Muscle layer of duodenum (tissue), 2 donors: ENCODE measurements around the gene RGS7.

ENCODE experiments used
- H3K27ac ChIP-seq: one replicate; pipeline ENCODE4 v1.7.0; 2013; ENCODE audit warnings: mild to moderate bottlenecking, low read length
- H3K27me3 ChIP-seq: one replicate; pipeline ENCODE4 v1.7.0; 2013; ENCODE audit warnings: low read depth, mild to moderate bottlenecking, control low read depth, low read length
- H3K36me3 ChIP-seq, 2 donors: one replicate each; pipeline ENCODE4 v1.7.0; 2013; ENCODE audit warnings: low read length in 2 of 2, control low read depth in 1 of 2, mild to moderate bottlenecking in 1 of 2; ENCODE audit not compliant: insufficient read depth in 2 of 2, control insufficient read depth in 1 of 2
- H3K4me1 ChIP-seq, 2 donors: one replicate each; pipeline ENCODE4 v1.7.0; 2013; ENCODE audit warnings: low read length in 2 of 2, mild to moderate bottlenecking in 2 of 2, control low read depth in 1 of 2, moderate library complexity in 1 of 2; ENCODE audit not compliant: insufficient read depth in 2 of 2, control insufficient read depth in 1 of 2
- H3K4me3 ChIP-seq, 2 donors: one replicate each; pipeline ENCODE4 v1.7.0; 2013; ENCODE audit warnings: low read length in 2 of 2, low read depth in 1 of 2, mild to moderate bottlenecking in 1 of 2
- H3K9me3 ChIP-seq, 2 donors: one replicate each; pipeline ENCODE4 v1.7.0; 2013; ENCODE audit warnings: low read length in 2 of 2, control low read depth in 1 of 2, mild to moderate bottlenecking in 1 of 2; ENCODE audit not compliant: control insufficient read depth in 1 of 2
- donor health status: healthy.

Gene RGS7

GRCh38 chr1:241131636-241132194 is 225.3 kb downstream of the RGS7 start:
- H3K27ac ChIP-seq, result no peak overlapping the region
- H3K4me3 ChIP-seq, result no peak overlapping the region
- no peaks in the 10 kb centered on the region for H3K27me3 ChIP-seq
- H3K4me1 ChIP-seq, result no peaks in the 10 kb centered on the region
- no peaks in the 10 kb centered on the region for H3K9me3 ChIP-seq
- H3K36me3 ChIP-seq, result no peaks in the 10 kb centered on the region

GRCh38 chr1:241130881-241131280 is 226.1 kb downstream of the RGS7 start:
- Histone ChIP-seq H3K4me1 (no peaks in the 10 kb centered on the region), H3K4me3 (no peak overlapping the region), H3K27me3 (no peaks in the 10 kb centered on the region), H3K9me3 (no peaks in the 10 kb centered on the region), H3K27ac (no peak overlapping the region), H3K36me3 (no peaks in the 10 kb centered on the region)

DNA sequence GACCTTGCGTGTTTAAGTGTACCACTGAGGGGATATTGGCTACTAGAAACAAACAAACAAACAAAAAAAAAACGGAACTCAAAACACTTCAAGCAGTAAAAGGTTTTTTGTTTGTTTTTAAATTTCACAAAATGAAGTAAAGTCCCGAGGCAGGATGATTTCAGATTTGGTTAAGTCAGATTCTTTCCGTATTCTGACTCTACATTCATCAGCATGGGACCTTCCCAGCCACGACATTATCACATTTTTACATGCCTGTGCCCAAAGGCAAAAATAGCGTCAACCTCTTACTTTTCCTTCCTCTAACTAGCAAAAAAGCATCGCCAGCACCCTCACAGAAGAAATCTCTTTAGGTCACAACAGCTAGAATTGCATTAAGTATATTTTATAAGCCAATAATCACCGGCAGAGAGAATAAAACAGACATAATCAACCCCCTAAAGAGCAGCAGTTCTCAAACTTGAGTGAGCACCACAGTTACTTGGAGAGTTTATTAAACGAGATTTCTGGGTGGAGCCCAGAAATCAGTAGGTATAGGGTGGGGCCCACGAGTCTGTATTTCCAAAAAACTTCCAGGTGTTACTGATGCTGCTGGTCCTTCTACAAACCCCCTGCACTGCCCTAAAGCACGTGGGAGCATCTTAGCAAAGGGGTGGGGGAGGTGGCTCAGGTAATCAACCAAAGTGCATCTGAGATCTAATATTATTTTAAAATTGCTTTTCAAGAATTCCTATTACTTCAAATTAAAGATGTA is 227.6 kb downstream of the RGS7 start:
- Histone ChIP-seq H3K4me3 (no peak overlapping the region), H3K27me3 (no peaks in the 10 kb centered on the region), H3K9me3 (no peaks in the 10 kb centered on the region), H3K27ac (no peak overlapping the region), H3K36me3 (no peaks in the 10 kb centered on the region), H3K4me1 (no peaks in the 10 kb centered on the region)

- H3K4me1 ChIP-seq, result no peaks in the 10 kb centered on the region
- no peaks in the 10 kb centered on the region for H3K36me3 ChIP-seq
- no peak overlapping the region for H3K27ac ChIP-seq
- H3K4me3 ChIP-seq, result no peak overlapping the region
- no peaks in the 10 kb centered on the region for H3K27me3 ChIP-seq
- H3K9me3 ChIP-seq, result no peaks in the 10 kb centered on the region
Observed at GRCh38 chr1:241125286-241125685, 231.7 kb downstream of the RGS7 start.

GRCh38 chr1:241118049-241118448 is 239.0 kb downstream of the RGS7 start:
- Histone ChIP-seq H3K27me3 (no peaks in the 10 kb centered on the region), H3K9me3 (no peaks in the 10 kb centered on the region), H3K27ac (no peak overlapping the region), H3K4me1 (no peaks in the 10 kb centered on the region), H3K36me3 (no peaks in the 10 kb centered on the region), H3K4me3 (no peak overlapping the region)

GRCh38 chr1:241115784-241116183 is 241.2 kb downstream of the RGS7 start:
- H3K4me3 ChIP-seq, result no peak overlapping the region
- H3K4me1 ChIP-seq, result no peaks in the 10 kb centered on the region
- no peaks in the 10 kb centered on the region for H3K9me3 ChIP-seq
- H3K27ac ChIP-seq, result no peak overlapping the region
- no peaks in the 10 kb centered on the region for H3K27me3 ChIP-seq
- H3K36me3 ChIP-seq, result no peaks in the 10 kb centered on the region

GRCh38 chr1:241114699-241115233 is 242.2 kb downstream of the RGS7 start:
- Histone ChIP-seq H3K27me3 (no peaks in the 10 kb centered on the region), H3K4me1 (no peaks in the 10 kb centered on the region), H3K27ac (no peak overlapping the region), H3K9me3 (no peaks in the 10 kb centered on the region), H3K4me3 (no peak overlapping the region), H3K36me3 (no peaks in the 10 kb centered on the region)

- no peaks in the 10 kb centered on the region for H3K27me3 ChIP-seq
- H3K4me3 ChIP-seq, result no peak overlapping the region
- H3K4me1 ChIP-seq, result no peaks in the 10 kb centered on the region
- no peaks in the 10 kb centered on the region for H3K9me3 ChIP-seq
- H3K36me3 ChIP-seq, result no peaks in the 10 kb centered on the region
- no peak overlapping the region for H3K27ac ChIP-seq
Observed at GRCh38 chr1:241113557-241113956, 243.4 kb downstream of the RGS7 start.

- no peak overlapping the region for H3K27ac ChIP-seq
- no peak overlapping the region for H3K4me3 ChIP-seq
- no peaks in the 10 kb centered on the region for H3K9me3 ChIP-seq
- H3K36me3 ChIP-seq, result no peaks in the 10 kb centered on the region
- no peaks in the 10 kb centered on the region for H3K27me3 ChIP-seq
- H3K4me1 ChIP-seq, result no peaks in the 10 kb centered on the region
Observed at GRCh38 chr1:241109039-241109438, 248.0 kb downstream of the RGS7 start.

DNA sequence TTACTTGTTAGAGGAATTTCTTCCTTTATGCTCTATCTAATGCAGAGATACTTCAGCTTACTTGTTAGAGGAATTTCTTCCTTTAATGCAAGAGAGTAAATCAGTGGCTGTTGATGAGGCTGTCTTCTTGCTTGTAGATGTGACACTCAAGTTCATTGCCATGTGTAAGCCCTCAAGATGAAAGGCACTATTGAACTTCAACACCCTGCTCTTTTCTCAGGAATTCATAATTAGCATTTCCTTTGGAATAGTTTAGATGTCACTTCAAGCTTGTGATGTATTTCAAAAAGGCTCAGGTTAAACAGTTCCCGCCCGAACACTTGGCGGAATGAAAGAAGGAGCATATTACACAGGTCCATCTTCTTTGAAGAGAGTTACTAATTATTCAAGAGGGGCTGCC is 251.9 kb downstream of the RGS7 start:
- Histone ChIP-seq H3K36me3 (no peaks in the 10 kb centered on the region), H3K27ac (no peak overlapping the region), H3K27me3 (no peaks in the 10 kb centered on the region), H3K4me3 (no peak overlapping the region), H3K4me1 (no peaks in the 10 kb centered on the region), H3K9me3 (no peaks in the 10 kb centered on the region)

DNA sequence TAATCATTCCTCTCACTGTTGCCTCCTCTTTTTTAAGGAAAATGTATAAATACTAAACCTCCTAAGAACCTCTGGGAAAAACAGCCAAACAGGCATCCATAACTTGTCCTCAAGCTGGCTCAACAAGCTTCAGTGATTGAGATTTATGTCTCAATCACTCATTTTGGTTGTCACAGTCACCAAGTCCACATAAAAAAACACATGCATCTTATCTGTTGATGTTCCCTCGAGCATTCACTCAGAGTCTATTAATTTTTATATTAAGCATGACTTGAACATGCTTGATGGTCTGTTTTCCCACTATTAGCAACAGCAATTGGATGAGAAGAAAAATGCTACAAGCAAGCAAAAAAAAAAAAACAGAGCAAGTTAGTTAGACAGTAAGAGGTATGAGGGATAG is 254.3 kb downstream of the RGS7 start:
- Histone ChIP-seq H3K9me3 (no peaks in the 10 kb centered on the region), H3K36me3 (no peaks in the 10 kb centered on the region), H3K27me3 (no peaks in the 10 kb centered on the region), H3K27ac (no peak overlapping the region), H3K4me3 (no peak overlapping the region), H3K4me1 (no peaks in the 10 kb centered on the region)

DNA sequence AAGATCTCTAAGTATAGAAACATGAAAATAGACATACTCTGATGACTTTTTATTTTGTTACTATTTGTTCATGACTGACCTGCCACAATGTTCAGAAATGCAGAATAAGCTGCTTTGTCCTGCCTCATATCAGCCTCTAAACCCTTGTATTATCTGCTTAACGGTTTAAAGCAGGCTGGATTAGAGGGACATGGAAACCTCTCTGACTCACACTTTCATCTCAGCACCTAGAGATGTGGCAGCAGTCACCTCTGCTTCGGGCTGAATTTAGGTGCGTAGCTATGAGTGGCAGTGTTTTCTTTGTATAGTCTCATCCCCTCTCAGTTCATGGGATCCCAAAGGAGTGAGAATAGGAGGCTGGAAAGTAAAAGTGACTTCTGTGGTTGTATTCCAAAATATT is 255.4 kb downstream of the RGS7 start:
- Histone ChIP-seq H3K4me3 (no peak overlapping the region), H3K4me1 (no peaks in the 10 kb centered on the region), H3K9me3 (no peaks in the 10 kb centered on the region), H3K36me3 (no peaks in the 10 kb centered on the region), H3K27ac (no peak overlapping the region), H3K27me3 (no peaks in the 10 kb centered on the region)
